Erythroblast (primary cell): ENCODE data around the gene FCAMR.

Experiments used
- GATA1 ChIP-seq: IDR thresholded peaks from 2 replicates; pipeline ENCODE4 v1.6.1; 2011; ENCODE audit warnings: low read depth, mild to moderate bottlenecking, control low read depth, low read length, moderate library complexity
- POLR2A ChIP-seq: IDR thresholded peaks from 2 replicates; pipeline ENCODE4 v1.6.1; 2011; ENCODE audit warnings: mild to moderate bottlenecking, low read length

GRCh38 chr1:207019661-207020060 is 49.4 kb upstream of the FCAMR start:
- TF ChIP-seq POLR2A: no peak
- no peak for TF ChIP-seq GATA1
